Measurements from ENCODE around the gene CRACR2B. TPM values are rescaled to one million over a fixed set of nuclear protein-coding genes. Genes with fewer than 3 reads are reported as not detected.

The CRACR2B gene
- total and polyA plus RNA-seq, 2 of the 8 experiments (the other 6 are each of a cell fraction or from before 2014, with no cell fraction given), result 18.2 to 26.4 TPM

DNA sequence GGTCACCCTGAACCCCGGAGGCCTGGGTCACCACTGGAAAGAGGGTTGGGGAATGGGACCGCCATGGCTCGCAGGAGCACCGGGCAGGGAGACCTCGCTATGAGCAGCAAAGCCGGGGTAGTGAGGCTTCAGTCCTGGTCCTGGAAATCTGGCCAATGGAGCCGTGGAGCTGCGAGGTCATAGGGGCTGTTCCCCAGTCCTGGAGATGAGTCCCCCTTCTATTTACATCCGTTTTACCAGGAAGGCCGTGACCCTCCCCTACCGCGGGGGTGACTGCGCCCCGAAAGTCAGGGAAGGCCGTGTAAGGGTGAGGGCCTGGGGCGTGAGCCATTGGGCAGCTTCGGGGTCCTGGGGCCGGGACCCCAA is 23.1 kb upstream of the CRACR2B start:
- no peak overlapping the region for H3K27ac ChIP-seq (ENCODE audit: low read depth, low read length)
- TF ChIP-seq SP2 (IDR thresholded peaks at IDR 0.05; ENCODE audit: low read length) (no peak), FOSL1 (IDR thresholded peaks at IDR 0.05; ENCODE audit: insufficient read depth, low read depth, low read length) (no peak), CBX5 (IDR thresholded peaks at IDR 0.05; ENCODE audit: low read depth, low read length) (no peak), NRF1 (IDR thresholded peaks at IDR 0.05; ENCODE audit: low read depth, low read length) (no peak)
- CTCF ChIA-PET (ENCODE audit: partially characterized antibody), result interaction anchor here (1.1 to 2.7 kb wide), 2 partner anchors 12 to 43 kb away, joined by 3 to 7 read pairs; no protein-coding TSS in a partner anchor
- H2BK5ac ChIP-seq (ENCODE audit: low read depth, low read length), result peak overlapping the region; percentile 67; the same call in 1 of the 2 replicates
- H4K91ac ChIP-seq (replicated peaks; ENCODE audit: insufficient read length, low read length), result no peak overlapping the region
- H4K8ac ChIP-seq (ENCODE audit: extremely low read depth, insufficient read depth, low read length), result peak overlapping the region; percentile 76
- DNase-seq (ENCODE audit: low read depth in 1 of 2, low spot score in 2 of 2), result no peak
- H2BK120ac ChIP-seq (replicated peaks; ENCODE audit: low read depth, low read length), result peak overlapping the region; percentile 18
- no peaks in the 10 kb centered on the region for H3K9me3 ChIP-seq (ENCODE audit: insufficient read depth in 2 of 2, low read depth in 1 of 2, low read length in 1 of 2)
- peaks cover 0 to 8% (median 7%) of the 10 kb centered on the region in 4 experiments; a peak in 5 of 7 replicates for H3K4me1 ChIP-seq (replicated peaks in 1 of 4; ENCODE audit: control insufficient read depth in 3 of 4, insufficient read depth in 4 of 4, low read length in 3 of 4)
- no peak for FAIRE-seq
- H3K18ac ChIP-seq (ENCODE audit: extremely low read depth, low read length), result peak overlapping the region; percentile 78; the same call in 1 of the 2 replicates
- H3K36me3 ChIP-seq (ENCODE audit: control insufficient read depth in 2 of 4, insufficient read depth in 4 of 4, low read length in 3 of 4), result peaks cover under 1 to 25% (median 6%) of the 10 kb centered on the region in 4 experiments; a peak in 5 of 8 replicates
- H3K23ac ChIP-seq (ENCODE audit: insufficient read length), result no peak overlapping the region
- peaks cover 2% of the 10 kb centered on the region; the same call in 1 of the 2 replicates for H3K79me1 ChIP-seq (ENCODE audit: low read depth, low read length)
- H2BK12ac ChIP-seq (ENCODE audit: low read depth, low read length), result peak overlapping the region; percentile 35; the same call in 1 of the 2 replicates
- H3K27me3 ChIP-seq (replicated peaks in 1 of 4; ENCODE audit: control insufficient read depth in 3 of 4, extremely low read depth in 1 of 4, insufficient read depth in 3 of 4, low read length in 3 of 4), result no peaks in the 10 kb centered on the region; a peak in 1 of 7 replicates
- no peak overlapping the region for H2BK20ac ChIP-seq (ENCODE audit: low read length)
- H3K4ac ChIP-seq (replicated peaks; ENCODE audit: insufficient read length, low read depth, low read length), result no peak overlapping the region
- no peak overlapping the region for H3K56ac ChIP-seq (replicated peaks; ENCODE audit: insufficient read length, low read depth, low read length)
- POLR2A ChIA-PET (ENCODE audit: partially characterized antibody), result interaction anchor here (0.9 to 53.0 kb wide), 11 partner anchors 8 to 166 kb away, joined by 3 to 1917 read pairs (median 5); partner anchors contain the start of genes CD151, CEND1, CRACR2B and PNPLA2
- no peak overlapping the region for H2AFZ ChIP-seq (ENCODE audit: low read length)
- H3K4me2 ChIP-seq (ENCODE audit: insufficient read depth in 1 of 2, low read depth in 2 of 2, low read length in 2 of 2), result peak overlapping the region; percentile 67 to 83
- H3K14ac ChIP-seq (ENCODE audit: insufficient read length), result no peak overlapping the region
- H2BK15ac ChIP-seq (ENCODE audit: low read length), result no peak overlapping the region
- peaks cover 0 to 7% of the 10 kb centered on the region in 2 experiments; a peak in 1 of 4 replicates for H3K79me2 ChIP-seq (ENCODE audit: control insufficient read depth in 1 of 2, insufficient read depth in 2 of 2, low read length in 2 of 2)
- H4K5ac ChIP-seq (ENCODE audit: insufficient read length, low read depth, low read length), result peak overlapping the region; percentile 2
- H4K20me1 ChIP-seq (replicated peaks in 1 of 2; ENCODE audit: control insufficient read depth in 1 of 2, insufficient read depth in 2 of 2, low read length in 2 of 2), result peaks cover 0 to 7% of the 10 kb centered on the region in 2 experiments
- WGBS, 2 experiments (ENCODE audit: extremely low coverage in 1 of 2, insufficient coverage in 1 of 2, insufficient read length in 1 of 2, insufficient replicate concordance in 2 of 2, low coverage in 1 of 2, low lambda C conversion rate in 2 of 2, missing lambda C conversion rate in 1 of 2), result 42% methylated on average over 18 of the region's 18 CpGs; no CpG with 5 or more reads in 1 of the 2 experiments
- no peak overlapping the region; a peak in 1 of 7 replicates for H3K9ac ChIP-seq (replicated peaks in 1 of 4; ENCODE audit: extremely low read depth in 1 of 4, low read depth in 3 of 4, low read length in 3 of 4)
- H3K23me2 ChIP-seq (ENCODE audit: low read depth, low read length), result peaks cover 13% of the 10 kb centered on the region; the same call in 1 of the 2 replicates
- peak overlapping the region; percentile 28 to 71 (median 47) for H3K4me3 ChIP-seq (ENCODE audit: extremely low read depth in 1 of 4, insufficient read depth in 2 of 4, low read depth in 3 of 4, low read length in 4 of 4)
- H2AK5ac ChIP-seq (ENCODE audit: low read depth, low read length), result no peak overlapping the region

Data from H1 (cell line).